Measurements from ENCODE around the gene B3GALT5.

Gene B3GALT5

GRCh38 chr21:39647476-39647875 is 34.7 kb downstream of the B3GALT5 start:
- Histone ChIP-seq H3K4me1 (ENCODE audit: control insufficient read depth, insufficient read depth, low read length, poor library complexity, severe bottlenecking) (peaks cover 39% of the 10 kb centered on the region), H3K27ac (ENCODE audit: low read depth, low read length, severe bottlenecking) (no peak overlapping the region), H3K36me3 (ENCODE audit: control insufficient read depth, insufficient read depth, low read length) (peaks cover 19% of the 10 kb centered on the region), H3K9me3 (ENCODE audit: control insufficient read depth, low read length) (no peaks in the 10 kb centered on the region), H3K4me3 (ENCODE audit: extremely low read depth, insufficient read depth, low read length, poor library complexity, severe bottlenecking) (no peak overlapping the region)
- 83 to 93% methylated on average over 4 to 5 of the region's 6 CpGs for WGBS, 2 experiments (ENCODE audit: insufficient coverage in 2 of 2)

- WGBS, 2 experiments (ENCODE audit: insufficient coverage in 2 of 2), result 57 to 78% methylated on average over 5 of the region's 6 CpGs
- peaks cover 19% of the 10 kb centered on the region for H3K36me3 ChIP-seq (ENCODE audit: control insufficient read depth, insufficient read depth, low read length)
Observed at GRCh38 chr21:39648879-39649278, 36.1 kb downstream of the B3GALT5 start.

GRCh38 chr21:39649526-39649925 is 36.8 kb downstream of the B3GALT5 start:
- 87 to 96% methylated on average over 5 of the region's 5 CpGs for WGBS, 2 experiments (ENCODE audit: insufficient coverage in 2 of 2)
- Histone ChIP-seq H3K27ac (ENCODE audit: low read depth, low read length, severe bottlenecking) (no peak overlapping the region), H3K4me1 (ENCODE audit: control insufficient read depth, insufficient read depth, low read length, poor library complexity, severe bottlenecking) (peaks cover 39% of the 10 kb centered on the region), H3K4me3 (ENCODE audit: extremely low read depth, insufficient read depth, low read length, poor library complexity, severe bottlenecking) (no peak overlapping the region), H3K36me3 (ENCODE audit: control insufficient read depth, insufficient read depth, low read length) (peaks cover 25% of the 10 kb centered on the region), H3K9me3 (ENCODE audit: control insufficient read depth, low read length) (peaks cover 13% of the 10 kb centered on the region)

More at GRCh38 chr21:39648879-39649278, 36.1 kb downstream of the B3GALT5 start:
- Histone ChIP-seq H3K4me3 (ENCODE audit: extremely low read depth, insufficient read depth, low read length, poor library complexity, severe bottlenecking) (no peak overlapping the region), H3K4me1 (ENCODE audit: control insufficient read depth, insufficient read depth, low read length, poor library complexity, severe bottlenecking) (peaks cover 39% of the 10 kb centered on the region), H3K9me3 (ENCODE audit: control insufficient read depth, low read length) (peaks cover 10% of the 10 kb centered on the region), H3K27ac (ENCODE audit: low read depth, low read length, severe bottlenecking) (no peak overlapping the region)

- Histone ChIP-seq H3K4me1 (ENCODE audit: control insufficient read depth, insufficient read depth, low read length, poor library complexity, severe bottlenecking) (peaks cover 40% of the 10 kb centered on the region), H3K4me3 (ENCODE audit: extremely low read depth, insufficient read depth, low read length, poor library complexity, severe bottlenecking) (no peak overlapping the region), H3K9me3 (ENCODE audit: control insufficient read depth, low read length) (peaks cover 13% of the 10 kb centered on the region), H3K36me3 (ENCODE audit: control insufficient read depth, insufficient read depth, low read length) (peaks cover 26% of the 10 kb centered on the region), H3K27ac (ENCODE audit: low read depth, low read length, severe bottlenecking) (no peak overlapping the region)
- 96 to 99% methylated on average over 8 of the region's 12 CpGs for WGBS, 2 experiments (ENCODE audit: insufficient coverage in 2 of 2)
Observed at GRCh38 chr21:39650306-39650705, 37.6 kb downstream of the B3GALT5 start.

GRCh38 chr21:39650801-39651200 is 38.1 kb downstream of the B3GALT5 start:
- Histone ChIP-seq H3K4me1 (ENCODE audit: control insufficient read depth, insufficient read depth, low read length, poor library complexity, severe bottlenecking) (peaks cover 43% of the 10 kb centered on the region), H3K27ac (ENCODE audit: low read depth, low read length, severe bottlenecking) (peak overlapping the region; percentile 23), H3K36me3 (ENCODE audit: control insufficient read depth, insufficient read depth, low read length) (peaks cover 26% of the 10 kb centered on the region), H3K4me3 (ENCODE audit: extremely low read depth, insufficient read depth, low read length, poor library complexity, severe bottlenecking) (no peak overlapping the region), H3K9me3 (ENCODE audit: control insufficient read depth, low read length) (peaks cover 13% of the 10 kb centered on the region)
- 89 to 95% methylated on average over 5 to 6 of the region's 7 CpGs for WGBS, 2 experiments (ENCODE audit: insufficient coverage in 2 of 2)

- Histone ChIP-seq H3K36me3 (ENCODE audit: control insufficient read depth, insufficient read depth, low read length) (peaks cover 25% of the 10 kb centered on the region), H3K9me3 (ENCODE audit: control insufficient read depth, low read length) (peaks cover 13% of the 10 kb centered on the region), H3K4me3 (ENCODE audit: extremely low read depth, insufficient read depth, low read length, poor library complexity, severe bottlenecking) (no peak overlapping the region), H3K27ac (ENCODE audit: low read depth, low read length, severe bottlenecking) (peak overlapping the region; percentile 23), H3K4me1 (ENCODE audit: control insufficient read depth, insufficient read depth, low read length, poor library complexity, severe bottlenecking) (peaks cover 47% of the 10 kb centered on the region)
- WGBS, 2 experiments (ENCODE audit: insufficient coverage in 2 of 2), result 76 to 80% methylated on average over 1 to 3 of the region's 3 CpGs
Observed at GRCh38 chr21:39651206-39651605, 38.5 kb downstream of the B3GALT5 start.

GRCh38 chr21:39654951-39655350 is 42.2 kb downstream of the B3GALT5 start:
- no peak overlapping the region for H3K27ac ChIP-seq (ENCODE audit: low read depth, low read length, severe bottlenecking)
- peaks cover 20% of the 10 kb centered on the region for H3K36me3 ChIP-seq (ENCODE audit: control insufficient read depth, insufficient read depth, low read length)
- H3K9me3 ChIP-seq (ENCODE audit: control insufficient read depth, low read length), result peaks cover 13% of the 10 kb centered on the region
- 95 to 100% methylated on average over 3 of the region's 3 CpGs for WGBS, 2 experiments (ENCODE audit: insufficient coverage in 2 of 2)
- no peak overlapping the region for H3K4me3 ChIP-seq (ENCODE audit: extremely low read depth, insufficient read depth, low read length, poor library complexity, severe bottlenecking)
- H3K4me1 ChIP-seq (ENCODE audit: control insufficient read depth, insufficient read depth, low read length, poor library complexity, severe bottlenecking), result peaks cover 26% of the 10 kb centered on the region

GRCh38 chr21:39655589-39655988 is 42.8 kb downstream of the B3GALT5 start:
- Histone ChIP-seq H3K4me1 (ENCODE audit: control insufficient read depth, insufficient read depth, low read length, poor library complexity, severe bottlenecking) (peaks cover 32% of the 10 kb centered on the region), H3K9me3 (ENCODE audit: control insufficient read depth, low read length) (peaks cover 13% of the 10 kb centered on the region), H3K36me3 (ENCODE audit: control insufficient read depth, insufficient read depth, low read length) (peaks cover 19% of the 10 kb centered on the region), H3K27ac (ENCODE audit: low read depth, low read length, severe bottlenecking) (no peak overlapping the region), H3K4me3 (ENCODE audit: extremely low read depth, insufficient read depth, low read length, poor library complexity, severe bottlenecking) (no peak overlapping the region)
- 83 to 90% methylated on average over 7 to 8 of the region's 11 CpGs for WGBS, 2 experiments (ENCODE audit: insufficient coverage in 2 of 2)

GRCh38 chr21:39656209-39656608 is 43.5 kb downstream of the B3GALT5 start:
- Histone ChIP-seq H3K4me1 (ENCODE audit: control insufficient read depth, insufficient read depth, low read length, poor library complexity, severe bottlenecking) (peaks cover 31% of the 10 kb centered on the region), H3K4me3 (ENCODE audit: extremely low read depth, insufficient read depth, low read length, poor library complexity, severe bottlenecking) (no peak overlapping the region)
- 81 to 95% methylated on average over 6 to 7 of the region's 8 CpGs for WGBS, 2 experiments (ENCODE audit: insufficient coverage in 2 of 2)

GRCh38 chr21:39657091-39657689 is 44.5 kb downstream of the B3GALT5 start:
- Histone ChIP-seq H3K27ac (ENCODE audit: low read depth, low read length, severe bottlenecking) (no peak overlapping the region), H3K9me3 (ENCODE audit: control insufficient read depth, low read length) (peaks cover 13% of the 10 kb centered on the region), H3K4me3 (ENCODE audit: extremely low read depth, insufficient read depth, low read length, poor library complexity, severe bottlenecking) (no peak overlapping the region), H3K4me1 (ENCODE audit: control insufficient read depth, insufficient read depth, low read length, poor library complexity, severe bottlenecking) (peaks cover 34% of the 10 kb centered on the region), H3K36me3 (ENCODE audit: control insufficient read depth, insufficient read depth, low read length) (peaks cover 22% of the 10 kb centered on the region)
- WGBS, 2 experiments (ENCODE audit: insufficient coverage in 2 of 2), result 77 to 92% methylated on average over 5 of the region's 5 CpGs

More at GRCh38 chr21:39656209-39656608, 43.5 kb downstream of the B3GALT5 start:
- Histone ChIP-seq H3K36me3 (ENCODE audit: control insufficient read depth, insufficient read depth, low read length) (peaks cover 16% of the 10 kb centered on the region), H3K27ac (ENCODE audit: low read depth, low read length, severe bottlenecking) (no peak overlapping the region), H3K9me3 (ENCODE audit: control insufficient read depth, low read length) (peaks cover 13% of the 10 kb centered on the region)

GRCh38 chr21:39658066-39658465 is 45.3 kb downstream of the B3GALT5 start:
- Histone ChIP-seq H3K4me3 (ENCODE audit: extremely low read depth, insufficient read depth, low read length, poor library complexity, severe bottlenecking) (no peak overlapping the region), H3K36me3 (ENCODE audit: control insufficient read depth, insufficient read depth, low read length) (peaks cover 21% of the 10 kb centered on the region), H3K4me1 (ENCODE audit: control insufficient read depth, insufficient read depth, low read length, poor library complexity, severe bottlenecking) (peaks cover 35% of the 10 kb centered on the region), H3K9me3 (ENCODE audit: control insufficient read depth, low read length) (peaks cover 12% of the 10 kb centered on the region), H3K27ac (ENCODE audit: low read depth, low read length, severe bottlenecking) (no peak overlapping the region)
- 84 to 89% methylated on average over 2 of the region's 2 CpGs for WGBS, 2 experiments (ENCODE audit: insufficient coverage in 2 of 2)
